IPS-NIHi7 (cell line): ENCODE data around the gene ZNF768.
"Not testable (repeated sequence)": the region's sequence is repeated elsewhere in the genome, so short reads cannot be mapped to it uniquely, and the experiment has no call there.

Experiments used
- DNase-seq: peaks from one replicate; pipeline ENCODE4 v3.0.0; 2012; ENCODE audit warnings: mixed read lengths; ENCODE audit errors: extremely low spot score

The ZNF768 gene

GRCh38 chr16:30533146-30533522, 6.8 kb upstream of the ZNF768 start:
- DNase-seq = no peak

GRCh38 chr16:30532285-30533145, 6.1 kb upstream of the ZNF768 start:
- DNase-seq = no peak

GRCh38 chr16:30530163-30531037, 4.0 kb upstream of the ZNF768 start:
- no peak for DNase-seq

GRCh38 chr16:30528799-30529457, 2.6 kb upstream of the ZNF768 start:
- no peak for DNase-seq

GRCh38 chr16:30527635-30528178, 1.3 kb upstream of the ZNF768 start:
- DNase-seq = peak; percentile 35

GRCh38 chr16:30526823-30527634, 663 bp upstream of the ZNF768 start:
- DNase-seq = peak; percentile 98

- DNase-seq = no peak
These were observed 576 bp downstream of the ZNF768 start for GRCh38 chr16:30525844-30526136.

- no peak for DNase-seq
These were observed 1.5 kb downstream of the ZNF768 start for GRCh38 chr16:30524575-30525568.

- DNase-seq = no peak
These were observed 2.4 kb downstream of the ZNF768 start for GRCh38 chr16:30523768-30524574.

GRCh38 chr16:30522702-30523463, 3.5 kb downstream of the ZNF768 start:
- DNase-seq = not testable (repeated sequence)

- no peak for DNase-seq
These were observed 4.3 kb downstream of the ZNF768 start for GRCh38 chr16:30521873-30522641.

- DNase-seq = no peak
These were observed 4.9 kb downstream of the ZNF768 start for GRCh38 chr16:30521476-30521872.

GRCh38 chr16:30519120-30520049, 7.0 kb downstream of the ZNF768 start:
- DNase-seq = no peak

GRCh38 chr16:30518552-30518951, 7.8 kb downstream of the ZNF768 start:
- DNase-seq = no peak

- no peak for DNase-seq
These were observed 11.1 kb downstream of the ZNF768 start for GRCh38 chr16:30515275-30515674.

- DNase-seq = no peak
These were observed 14.9 kb downstream of the ZNF768 start for GRCh38 chr16:30511509-30511908.
